Measurements from ENCODE around the gene DNAH10. TPM values are rescaled to one million over a fixed set of nuclear protein-coding genes. Genes with fewer than 3 reads are reported as not detected.

DNAH10 gene
- total RNA-seq, 2 experiments from 2014 or later, result 0.05 TPM

- Mint-ChIP-seq H3K36me3 (ENCODE audit: low read depth) (peaks cover 30% of the 10 kb centered on the region), H3K27me3 (ENCODE audit: low read depth) (no peaks in the 10 kb centered on the region), H3K4me3 (no peak overlapping the region), H3K4me1 (ENCODE audit: low read depth) (peaks cover 12% of the 10 kb centered on the region), H3K27ac (no peak overlapping the region), H3K9me3 (no peaks in the 10 kb centered on the region)
- intact Hi-C loops (cut with micrococcal nuclease), result no loop called here
- CTCF ChIA-PET, result no interaction called here
- no peak for DNase-seq
These were observed 13.4 kb upstream of the DNAH10 start for GRCh38 chr12:123748661-123749060.

- CTCF ChIA-PET, result interaction anchor here (0.7 kb wide), 1 partner anchor 1022 kb away, joined by 4 read pairs; no protein-coding TSS in a partner anchor
- peaks cover 12% of the 10 kb centered on the region for H3K4me1 Mint-ChIP-seq (ENCODE audit: low read depth)
- H3K4me3 Mint-ChIP-seq, result no peak overlapping the region
- no peak overlapping the region for H3K27ac Mint-ChIP-seq
- H3K27me3 Mint-ChIP-seq (ENCODE audit: low read depth), result no peaks in the 10 kb centered on the region
- intact Hi-C loops (cut with micrococcal nuclease), result no loop called here
- H3K36me3 Mint-ChIP-seq (ENCODE audit: low read depth), result peaks cover 34% of the 10 kb centered on the region
- no peak for DNase-seq
- no peaks in the 10 kb centered on the region for H3K9me3 Mint-ChIP-seq
These were observed 12.7 kb upstream of the DNAH10 start for GRCh38 chr12:123749355-123749754.

GRCh38 chr12:123750159-123750656 is 11.9 kb upstream of the DNAH10 start:
- H3K4me3 Mint-ChIP-seq, result no peak overlapping the region
- H3K4me1 Mint-ChIP-seq (ENCODE audit: low read depth), result peaks cover 12% of the 10 kb centered on the region
- CTCF ChIA-PET, result no interaction called here
- no peaks in the 10 kb centered on the region for H3K9me3 Mint-ChIP-seq
- H3K27ac Mint-ChIP-seq, result no peak overlapping the region
- intact Hi-C loops (cut with micrococcal nuclease), result no loop called here
- peaks cover 35% of the 10 kb centered on the region for H3K36me3 Mint-ChIP-seq (ENCODE audit: low read depth)
- H3K27me3 Mint-ChIP-seq (ENCODE audit: low read depth), result no peaks in the 10 kb centered on the region
- no peak for DNase-seq

- CTCF ChIA-PET, result no interaction called here
- no peaks in the 10 kb centered on the region for H3K9me3 Mint-ChIP-seq
- H3K4me1 Mint-ChIP-seq (ENCODE audit: low read depth), result peaks cover 8% of the 10 kb centered on the region
- no peak overlapping the region for H3K27ac Mint-ChIP-seq
- H3K27me3 Mint-ChIP-seq (ENCODE audit: low read depth), result no peaks in the 10 kb centered on the region
- peaks cover 31% of the 10 kb centered on the region for H3K36me3 Mint-ChIP-seq (ENCODE audit: low read depth)
- DNase-seq, result no peak
- intact Hi-C loops (cut with micrococcal nuclease), result no loop called here
- no peak overlapping the region for H3K4me3 Mint-ChIP-seq
These were observed 10.1 kb upstream of the DNAH10 start for GRCh38 chr12:123752046-123752445.

- Mint-ChIP-seq H3K9me3 (no peaks in the 10 kb centered on the region), H3K27ac (no peak overlapping the region), H3K27me3 (ENCODE audit: low read depth) (no peaks in the 10 kb centered on the region), H3K4me3 (no peak overlapping the region), H3K4me1 (ENCODE audit: low read depth) (no peaks in the 10 kb centered on the region), H3K36me3 (ENCODE audit: low read depth) (peaks cover 18% of the 10 kb centered on the region)
- CTCF ChIA-PET, result interaction anchor here (0.7 kb wide), 1 partner anchor 46 kb away, joined by 3 read pairs; no protein-coding TSS in a partner anchor
- intact Hi-C loops (cut with micrococcal nuclease), result no loop called here
- no peak for DNase-seq
These were observed 7.9 kb upstream of the DNAH10 start for GRCh38 chr12:123754041-123754772.

GRCh38 chr12:123757561-123757960 is 4.5 kb upstream of the DNAH10 start:
- no peak for DNase-seq
- Mint-ChIP-seq H3K9me3 (no peaks in the 10 kb centered on the region), H3K27ac (no peak overlapping the region), H3K4me1 (ENCODE audit: low read depth) (no peaks in the 10 kb centered on the region), H3K4me3 (no peak overlapping the region), H3K36me3 (ENCODE audit: low read depth) (peaks cover 7% of the 10 kb centered on the region), H3K27me3 (ENCODE audit: low read depth) (no peaks in the 10 kb centered on the region)
- CTCF ChIA-PET, result interaction anchor here (0.6 to 0.9 kb wide), 2 partner anchors 11 to 214 kb away, joined by 3 to 5 read pairs; no protein-coding TSS in a partner anchor
- intact Hi-C loops (cut with micrococcal nuclease), result no loop called here

- Mint-ChIP-seq H3K27ac (no peak overlapping the region), H3K4me1 (ENCODE audit: low read depth) (no peaks in the 10 kb centered on the region), H3K36me3 (ENCODE audit: low read depth) (no peaks in the 10 kb centered on the region), H3K9me3 (no peaks in the 10 kb centered on the region), H3K27me3 (ENCODE audit: low read depth) (peaks cover 2% of the 10 kb centered on the region), H3K4me3 (no peak overlapping the region)
- CTCF ChIA-PET, result no interaction called here
- intact Hi-C loops (cut with micrococcal nuclease), result loop anchor here (10.0 kb wide), 1 partner anchor 126 kb away; the partner anchor contains the start of genes EIF2B1 and GTF2H3
- no peak for DNase-seq
These were observed 1.7 kb upstream of the DNAH10 start for GRCh38 chr12:123760267-123760938.

GRCh38 chr12:123762715-123763052 is 583 bp downstream of the DNAH10 start:
- CTCF ChIA-PET, result interaction anchor here (1.4 kb wide), 1 partner anchor 50 kb away, joined by 5 read pairs; no protein-coding TSS in a partner anchor
- intact Hi-C loops (cut with micrococcal nuclease), result loop anchor here (10.0 kb wide), 1 partner anchor 128 kb away; the partner anchor contains the start of genes EIF2B1 and GTF2H3
- peaks cover 3% of the 10 kb centered on the region for H3K4me1 Mint-ChIP-seq (ENCODE audit: low read depth)
- DNase-seq, result no peak
- H3K4me3 Mint-ChIP-seq, result peak overlapping the region; percentile 73
- H3K36me3 Mint-ChIP-seq (ENCODE audit: low read depth), result no peaks in the 10 kb centered on the region
- H3K9me3 Mint-ChIP-seq, result no peaks in the 10 kb centered on the region
- peaks cover 2% of the 10 kb centered on the region for H3K27me3 Mint-ChIP-seq (ENCODE audit: low read depth)
- H3K27ac Mint-ChIP-seq, result no peak overlapping the region

GRCh38 chr12:123763093-123763492 is 992 bp downstream of the DNAH10 start:
- H3K27me3 Mint-ChIP-seq (ENCODE audit: low read depth), result peaks cover 2% of the 10 kb centered on the region
- H3K9me3 Mint-ChIP-seq, result no peaks in the 10 kb centered on the region
- H3K27ac Mint-ChIP-seq, result no peak overlapping the region
- H3K36me3 Mint-ChIP-seq (ENCODE audit: low read depth), result no peaks in the 10 kb centered on the region
- DNase-seq, result no peak
- CTCF ChIA-PET, result no interaction called here
- intact Hi-C loops (cut with micrococcal nuclease), result loop anchor here (10.0 kb wide), 1 partner anchor 128 kb away; the partner anchor contains the start of genes EIF2B1 and GTF2H3
- H3K4me3 Mint-ChIP-seq, result no peak overlapping the region
- peaks cover 3% of the 10 kb centered on the region for H3K4me1 Mint-ChIP-seq (ENCODE audit: low read depth)

GRCh38 chr12:123764109-123764508 is 2.0 kb downstream of the DNAH10 start:
- no peak for DNase-seq
- no peaks in the 10 kb centered on the region for H3K36me3 Mint-ChIP-seq (ENCODE audit: low read depth)
- intact Hi-C loops (cut with micrococcal nuclease), result loop anchor here (10.0 kb wide), 1 partner anchor 129 kb away; the partner anchor contains the start of genes EIF2B1 and GTF2H3

GRCh38 chr12:123765504-123766035 is 3.5 kb downstream of the DNAH10 start:
- intact Hi-C loops (cut with micrococcal nuclease), result loop anchor here (10.0 kb wide), 1 partner anchor 131 kb away; the partner anchor contains the start of genes EIF2B1 and GTF2H3
- CTCF ChIA-PET, result no interaction called here
- peaks cover 3% of the 10 kb centered on the region for H3K4me1 Mint-ChIP-seq (ENCODE audit: low read depth)

More at GRCh38 chr12:123764109-123764508, 2.0 kb downstream of the DNAH10 start:
- CTCF ChIA-PET, result interaction anchor here (0.7 kb wide), 1 partner anchor 262 kb away, joined by 3 read pairs; no protein-coding TSS in a partner anchor
- Mint-ChIP-seq H3K9me3 (no peaks in the 10 kb centered on the region), H3K27me3 (ENCODE audit: low read depth) (peaks cover 5% of the 10 kb centered on the region), H3K27ac (no peak overlapping the region), H3K4me3 (no peak overlapping the region), H3K4me1 (ENCODE audit: low read depth) (peaks cover 3% of the 10 kb centered on the region)

GRCh38 chr12:123767613-123768012 is 5.5 kb downstream of the DNAH10 start:
- Mint-ChIP-seq H3K4me1 (ENCODE audit: low read depth) (peaks cover 3% of the 10 kb centered on the region), H3K27me3 (ENCODE audit: low read depth) (peaks cover 5% of the 10 kb centered on the region), H3K9me3 (no peaks in the 10 kb centered on the region), H3K4me3 (no peak overlapping the region), H3K36me3 (ENCODE audit: low read depth) (no peaks in the 10 kb centered on the region), H3K27ac (no peak overlapping the region)
- DNase-seq, result peak; percentile 30
- CTCF ChIA-PET, result no interaction called here
- intact Hi-C loops (cut with micrococcal nuclease), result loop anchor here (10.0 kb wide), 1 partner anchor 133 kb away; the partner anchor contains the start of genes EIF2B1 and GTF2H3

More at GRCh38 chr12:123765504-123766035, 3.5 kb downstream of the DNAH10 start:
- Mint-ChIP-seq H3K9me3 (no peaks in the 10 kb centered on the region), H3K4me3 (no peak overlapping the region), H3K27me3 (ENCODE audit: low read depth) (peaks cover 5% of the 10 kb centered on the region), H3K36me3 (ENCODE audit: low read depth) (no peaks in the 10 kb centered on the region), H3K27ac (no peak overlapping the region)
- DNase-seq, result no peak

Data from activated naive CD4-positive, alpha-beta T cell treated with anti-CD3 and anti-CD28 coated beads for 36 hours (primary cell).